ENCODE results near the gene FSCN2.

GRCh38 chr17:81532490-81533287 lies 4.5 kb downstream of the FSCN2 start:
- TF ChIP-seq CTCF (conservative IDR thresholded peaks at IDR 0.05) (no peak), EZH2 (IDR thresholded peaks at IDR 0.05; ENCODE audit: low read depth) (no peak)
